Muscle of arm (tissue), 12 donors: ENCODE measurements around the gene LAMC1. TPM values are rescaled to one million over a fixed set of nuclear protein-coding genes. Genes with fewer than 3 reads are reported as not detected.
"Not testable (repeated sequence)": the region's sequence is repeated elsewhere in the genome, so short reads cannot be mapped to it uniquely, and the experiment has no call there.

ENCODE experiments used
- DNase-seq: peaks from one replicate; pipeline ENCODE4 v3.0.0-alpha.2; 2013
- polyA plus RNA-seq, 12 donors: library from polyadenylated mRNA; unstranded; fragments of 120-200 nt; gene quantifications; one replicate each; pipeline ENCODE4 v1.2.1, GENCODE V29; 2013; ENCODE audit not compliant: insufficient read length in 12 of 12

Gene LAMC1
- polyA plus RNA-seq, 12 donors: 105 to 460 (median 317) TPM

DNA sequence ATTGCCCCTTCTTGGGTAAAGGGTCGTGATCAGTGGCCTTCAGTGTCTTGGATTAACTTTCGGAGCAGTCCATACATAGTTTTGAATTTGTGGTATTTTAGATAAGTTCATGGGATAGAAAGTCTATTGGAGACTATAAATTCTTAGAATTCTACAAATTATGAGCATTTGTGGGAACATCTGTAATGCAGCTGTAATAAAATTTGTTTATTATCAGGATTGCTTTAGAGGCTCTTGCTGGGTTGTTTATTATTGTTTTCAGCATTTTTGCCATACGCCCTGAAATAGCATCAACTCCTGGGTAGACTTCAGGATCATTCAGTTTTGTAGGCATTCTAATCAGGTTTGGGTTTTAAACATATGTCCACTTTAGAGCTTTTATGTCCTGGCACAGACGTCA is 16.1 kb downstream of the LAMC1 start:
- DNase-seq: no peak

DNA sequence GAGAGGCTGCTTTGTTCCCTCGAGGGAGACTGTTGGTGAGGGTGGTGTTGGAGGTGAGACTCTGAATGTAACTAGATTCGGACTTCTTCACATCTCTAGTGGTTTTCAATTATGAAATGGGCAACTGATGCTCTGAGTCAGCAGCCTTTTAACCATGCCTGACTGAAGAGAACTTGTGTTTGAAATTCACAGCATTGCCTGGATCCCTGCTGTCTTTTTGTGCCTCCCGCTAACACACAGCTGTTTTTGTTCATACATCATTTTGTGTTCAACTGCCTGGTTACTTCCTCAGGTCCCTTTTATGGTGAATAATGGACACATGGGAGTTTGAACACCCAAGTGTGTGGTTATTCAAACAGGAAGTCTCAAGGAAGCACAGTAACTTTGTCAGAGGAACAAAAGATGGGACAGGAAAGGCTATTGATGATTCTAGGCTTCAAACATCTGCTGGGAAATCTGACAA is 16.8 kb downstream of the LAMC1 start:
- DNase-seq: no peak

DNA sequence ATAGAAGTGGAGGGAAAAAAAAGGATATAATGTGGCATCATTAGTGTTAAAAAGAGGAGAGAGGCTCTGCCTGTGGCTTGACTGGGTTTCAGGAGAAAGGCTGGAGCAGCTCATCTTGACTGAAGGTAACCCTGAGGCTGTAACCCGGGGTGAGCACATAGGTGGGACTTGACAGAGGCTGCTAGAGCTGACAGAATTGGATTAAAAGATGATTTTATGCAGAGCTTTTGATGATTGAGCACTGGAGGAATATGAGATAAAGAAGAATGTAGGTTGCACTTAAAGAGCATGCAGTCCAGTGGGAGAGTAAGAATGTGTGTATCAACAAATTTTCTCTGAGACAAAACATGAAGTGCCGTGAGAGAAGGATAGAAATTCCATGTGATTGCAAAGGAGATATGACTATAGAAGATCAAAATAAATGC is 17.3 kb downstream of the LAMC1 start:
- DNase-seq: no peak

DNA sequence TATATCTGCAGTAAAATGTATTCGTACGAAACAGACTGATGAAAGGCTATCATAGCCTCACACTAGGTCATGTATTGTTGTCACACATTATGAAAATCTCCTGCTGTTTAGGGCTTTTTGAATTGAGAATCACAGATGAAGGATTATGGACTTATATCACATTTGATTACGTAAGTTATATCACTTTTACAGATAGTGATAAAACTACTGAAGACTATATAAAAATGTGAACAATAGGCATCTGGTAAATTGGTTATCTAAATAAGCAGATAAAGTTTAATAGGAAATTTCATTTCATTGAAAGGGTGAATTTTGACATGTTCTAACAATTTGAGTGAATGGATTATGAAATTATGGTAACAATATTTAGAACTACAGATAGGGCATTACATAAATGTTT is 20.0 kb downstream of the LAMC1 start:
- no peak for DNase-seq

DNA sequence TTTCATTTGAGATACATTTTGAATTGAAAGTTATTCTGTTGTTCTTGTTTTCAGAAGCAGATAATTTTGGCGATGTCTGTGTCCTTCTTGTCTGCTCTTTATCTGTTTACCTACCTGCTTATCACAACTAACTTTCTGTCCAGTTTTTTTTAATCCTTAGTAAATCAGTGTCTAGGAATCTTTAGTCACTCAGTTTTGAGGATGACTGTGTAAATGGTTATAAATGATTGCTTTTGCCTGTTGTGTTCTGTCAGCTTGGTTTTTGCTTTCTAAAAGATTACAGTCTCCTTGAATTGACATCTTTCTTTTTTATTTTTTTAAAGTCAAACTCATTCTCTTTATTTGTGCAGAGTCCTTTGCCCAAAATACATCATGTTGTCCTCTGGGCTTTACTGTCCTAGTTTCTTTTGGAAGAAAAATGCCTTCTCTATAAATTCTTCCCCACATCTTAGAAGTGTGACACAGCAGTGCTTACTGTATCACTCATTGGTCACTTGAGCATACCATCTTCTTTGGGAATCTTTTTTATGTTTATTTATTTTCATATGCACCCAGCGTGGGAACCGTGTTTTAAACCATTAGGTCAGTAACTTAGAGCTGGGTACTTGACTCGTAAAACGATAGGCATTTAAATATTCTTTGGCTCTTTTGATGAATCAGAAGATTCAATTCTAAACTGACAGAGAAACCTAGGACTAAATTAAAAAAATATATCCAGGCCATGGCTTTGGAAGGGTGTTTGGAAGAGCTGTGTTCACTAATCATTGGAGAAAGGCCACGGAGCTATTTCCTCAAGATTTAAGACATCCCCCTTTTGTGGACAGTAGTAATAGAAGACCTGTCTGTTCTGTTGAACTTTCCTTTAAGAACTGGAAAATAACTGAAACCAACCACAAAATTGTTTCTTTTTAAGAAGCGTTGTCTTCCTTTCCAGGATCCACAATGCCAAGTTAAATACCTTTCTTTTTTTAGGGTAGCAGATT is 20.9 kb downstream of the LAMC1 start:
- DNase-seq: no peak

DNA sequence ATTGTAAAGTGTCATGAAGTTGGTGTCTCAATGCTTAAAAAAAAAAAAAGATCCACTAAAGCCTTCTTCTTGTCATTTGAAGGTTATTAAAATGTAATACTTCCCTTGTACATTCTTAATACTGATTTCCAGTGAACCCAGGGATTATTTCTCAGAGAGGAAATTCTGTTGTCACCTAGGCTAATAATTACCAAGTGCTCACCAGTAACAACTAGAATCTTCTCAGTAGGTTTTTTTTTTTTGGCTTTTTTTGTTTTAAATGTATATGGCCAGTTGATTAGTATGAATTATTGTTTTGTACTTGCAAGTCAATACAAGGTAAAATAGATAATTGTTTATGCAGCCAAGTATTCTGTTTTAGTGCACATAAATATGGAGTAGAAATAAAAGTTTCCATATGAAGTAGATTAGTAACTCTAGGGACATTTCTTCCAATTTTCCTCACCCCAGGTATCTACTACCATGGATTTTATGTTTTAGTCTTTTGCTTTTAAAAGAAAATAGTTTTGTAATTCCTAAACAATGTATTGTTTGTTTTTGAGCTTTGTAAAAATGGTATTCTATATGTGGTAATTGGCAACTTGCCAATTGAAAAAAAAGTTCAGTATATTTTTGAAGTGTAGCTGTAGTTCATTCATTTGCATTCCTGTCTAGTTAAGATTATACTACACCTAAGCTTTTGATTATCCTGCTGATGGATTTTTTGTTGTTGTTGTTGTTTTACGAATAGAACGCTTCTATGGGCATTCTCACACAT is 21.9 kb downstream of the LAMC1 start:
- DNase-seq: no peak

DNA sequence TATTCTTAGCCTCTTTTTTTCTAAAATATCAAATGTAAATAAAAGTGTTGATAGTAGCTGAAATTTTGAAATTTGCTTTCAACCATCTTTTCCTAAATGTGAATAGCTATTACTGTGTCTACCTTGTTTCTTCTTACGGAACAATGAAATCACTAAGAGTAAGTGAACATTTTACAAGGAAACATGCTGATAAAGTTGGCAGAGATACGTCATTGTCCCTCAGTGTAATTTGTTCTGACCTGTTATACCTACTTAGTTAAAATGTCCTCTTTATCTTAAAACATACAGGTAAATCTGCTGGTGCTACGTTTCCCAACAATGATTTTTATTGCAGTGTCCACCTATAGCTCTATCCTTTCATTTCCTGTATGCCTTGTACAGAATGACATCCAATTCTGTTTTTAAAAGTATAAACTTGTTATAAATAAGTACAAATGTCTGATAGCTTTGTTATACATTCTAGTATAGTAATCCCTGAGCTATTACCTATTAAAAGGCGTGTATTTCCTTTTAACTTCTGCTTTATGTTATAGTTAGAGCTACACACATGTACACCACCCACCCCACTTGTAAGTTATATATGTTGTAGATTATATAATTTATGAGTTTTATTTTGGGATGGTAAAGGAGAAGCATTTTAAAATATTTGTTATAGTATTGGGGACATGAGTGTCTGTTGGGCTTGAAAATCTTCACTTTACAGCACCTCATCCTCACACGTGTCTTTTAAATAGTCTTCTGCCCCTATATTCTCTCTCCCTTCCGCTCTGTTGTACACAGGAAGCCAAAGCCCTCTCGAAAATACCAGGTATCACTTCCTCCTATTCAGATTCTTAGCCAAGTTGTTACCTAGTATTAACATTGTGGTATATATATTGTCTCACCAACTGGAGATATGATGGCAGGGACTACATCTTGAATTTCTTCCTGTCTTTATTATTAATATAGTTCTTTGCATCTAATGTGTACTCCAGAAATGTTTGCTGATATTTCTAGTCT is 25.2 kb downstream of the LAMC1 start:
- no peak for DNase-seq

DNA sequence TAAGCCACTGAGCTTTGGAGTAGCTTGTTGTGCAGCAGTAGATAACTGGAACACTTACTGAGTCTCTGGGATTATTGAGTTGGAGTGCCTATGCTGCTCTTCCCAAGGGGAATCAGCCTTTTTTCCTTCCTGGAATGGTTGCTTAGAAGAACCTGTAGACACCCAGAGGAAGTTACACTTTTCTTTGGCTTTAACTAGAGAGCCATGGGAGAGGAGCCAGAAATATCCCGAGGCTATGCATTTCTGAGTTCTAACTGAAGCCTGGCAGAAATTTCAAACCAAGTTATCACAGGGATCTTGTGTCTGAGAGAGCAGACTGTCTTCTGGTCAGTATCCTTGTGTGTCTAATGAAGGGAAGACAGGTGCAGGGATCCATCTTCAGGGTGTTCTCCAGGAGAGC is 28.3 kb downstream of the LAMC1 start:
- no peak for DNase-seq

DNA sequence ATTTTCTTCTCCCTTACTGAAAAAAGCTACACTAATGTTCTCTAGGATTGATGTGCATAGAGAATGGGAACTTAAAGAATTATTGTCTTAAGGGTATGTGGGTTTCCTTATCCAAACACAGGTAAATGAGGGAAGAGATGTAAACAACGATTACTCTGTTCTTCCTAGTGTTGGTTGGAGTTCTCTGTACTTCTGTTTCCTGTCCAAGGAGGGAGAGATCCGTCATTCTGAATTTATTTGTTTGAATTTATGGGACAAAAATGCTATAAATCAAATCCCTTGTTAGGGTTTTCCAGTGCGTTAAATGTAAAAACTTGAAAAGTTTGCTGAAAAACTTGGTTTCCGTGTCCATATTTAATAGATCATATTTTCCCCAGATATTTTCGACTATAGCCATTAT is 29.6 kb downstream of the LAMC1 start:
- no peak for DNase-seq

DNA sequence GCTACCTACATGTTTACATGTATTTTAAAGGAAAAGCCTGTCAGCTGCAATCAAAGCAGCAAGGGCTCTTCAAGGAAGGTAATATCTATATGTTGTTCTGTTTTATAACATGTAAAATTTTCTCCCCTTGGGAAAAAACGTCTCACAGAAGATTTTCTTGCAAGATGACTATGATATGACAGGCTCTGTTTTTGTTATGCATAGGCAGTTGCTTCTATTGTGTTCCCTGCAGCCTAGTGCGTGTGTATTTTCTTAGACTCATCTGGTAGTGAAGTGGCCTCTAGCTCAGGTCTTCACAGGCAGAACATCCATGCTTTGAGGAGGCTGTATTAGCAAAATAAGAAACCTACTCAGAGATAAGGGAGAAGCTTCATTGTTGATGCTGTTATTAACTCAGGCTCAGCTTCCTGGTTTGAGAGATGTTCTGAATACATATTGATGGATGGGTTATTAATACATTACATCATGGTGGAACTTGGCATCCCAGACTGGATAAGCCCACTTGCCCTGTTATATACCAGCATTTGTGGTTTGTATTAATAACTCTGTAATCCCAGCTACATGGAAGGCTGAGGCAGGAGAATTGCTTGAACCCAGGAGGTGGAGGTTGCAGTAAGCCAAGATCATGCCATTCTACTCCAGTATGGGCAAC is 35.8 kb downstream of the LAMC1 start:
- DNase-seq: no peak

DNA sequence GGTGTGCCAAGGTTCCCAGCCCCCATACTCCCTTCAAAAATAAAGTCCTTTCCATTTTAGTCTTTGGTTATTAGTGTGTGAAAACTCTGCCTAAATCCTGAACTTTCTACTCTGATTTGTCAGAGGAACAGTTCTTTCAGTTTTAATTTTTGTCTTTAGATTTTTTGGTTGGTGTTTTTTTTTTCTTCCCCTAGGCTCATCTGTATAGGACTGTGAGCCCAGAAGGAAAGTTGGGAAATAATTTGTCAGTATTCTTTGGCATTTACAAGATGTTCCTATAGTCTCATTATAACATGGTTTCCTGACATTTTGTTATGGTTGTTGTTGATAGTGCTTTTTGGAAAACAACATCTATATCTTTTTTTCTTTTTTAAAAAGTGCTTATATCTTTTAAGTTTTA is 38.0 kb downstream of the LAMC1 start:
- no peak for DNase-seq

DNA sequence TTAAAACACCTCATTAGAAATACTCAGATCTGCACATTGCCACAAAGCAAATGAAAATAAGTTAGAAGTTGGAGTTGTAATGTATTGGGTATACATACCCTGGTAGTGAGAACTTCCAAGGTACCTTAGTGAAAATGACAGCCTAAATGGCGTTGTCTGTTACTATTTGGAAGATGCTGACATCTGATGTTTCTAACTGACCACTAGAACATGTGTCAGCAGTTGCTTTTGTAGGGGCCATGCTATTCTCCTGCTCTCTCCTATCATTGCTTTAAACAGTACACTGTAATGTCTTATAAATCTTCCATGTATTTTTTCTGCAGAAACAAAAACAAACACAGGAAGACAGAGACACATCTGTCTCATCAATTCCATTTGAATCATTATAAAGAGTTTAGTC is 40.1 kb downstream of the LAMC1 start:
- DNase-seq: no peak

DNA sequence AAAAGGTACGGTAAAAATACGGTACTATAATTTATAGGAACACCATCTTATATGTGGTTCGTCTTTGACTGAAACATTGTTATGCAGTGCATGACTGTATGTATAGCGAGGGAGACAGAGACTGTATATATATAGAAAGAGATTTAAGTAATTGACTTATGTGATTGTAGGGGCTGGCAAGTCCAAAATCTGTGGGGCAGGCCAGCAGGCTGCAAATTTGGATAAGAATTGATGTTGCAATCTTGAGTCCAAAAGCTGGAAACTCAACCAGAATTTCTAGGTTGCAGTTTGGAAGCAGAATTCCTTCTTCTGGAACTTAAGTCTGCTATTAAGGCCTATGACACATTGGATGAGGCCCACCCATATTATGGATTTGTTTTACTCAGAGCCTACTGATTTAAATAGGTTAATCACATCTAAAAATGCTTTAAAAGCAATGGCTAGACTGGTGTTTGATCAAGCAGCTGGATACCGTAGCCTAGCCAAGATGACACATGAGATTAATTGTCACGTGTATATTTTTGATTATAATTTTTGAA is 42.0 kb downstream of the LAMC1 start:
- no peak for DNase-seq

DNA sequence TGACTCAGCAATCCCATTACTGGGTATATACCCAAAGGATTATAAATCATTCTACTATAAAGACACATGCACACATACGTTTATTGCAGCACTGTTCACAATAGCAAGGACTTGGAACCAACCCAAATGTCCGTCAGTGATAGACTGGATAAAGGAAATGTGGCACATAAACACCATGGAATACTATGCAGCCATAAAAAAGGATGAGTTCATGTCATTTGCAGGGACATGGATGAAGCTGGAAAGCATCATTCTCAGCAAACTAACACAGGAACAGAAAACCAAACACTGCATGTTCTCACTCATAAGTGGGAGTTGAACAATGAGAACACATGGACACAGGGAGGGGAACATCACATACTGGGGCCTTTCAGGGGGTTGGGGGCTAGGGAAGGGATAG is 43.2 kb downstream of the LAMC1 start:
- DNase-seq: not testable (repeated sequence)

DNA sequence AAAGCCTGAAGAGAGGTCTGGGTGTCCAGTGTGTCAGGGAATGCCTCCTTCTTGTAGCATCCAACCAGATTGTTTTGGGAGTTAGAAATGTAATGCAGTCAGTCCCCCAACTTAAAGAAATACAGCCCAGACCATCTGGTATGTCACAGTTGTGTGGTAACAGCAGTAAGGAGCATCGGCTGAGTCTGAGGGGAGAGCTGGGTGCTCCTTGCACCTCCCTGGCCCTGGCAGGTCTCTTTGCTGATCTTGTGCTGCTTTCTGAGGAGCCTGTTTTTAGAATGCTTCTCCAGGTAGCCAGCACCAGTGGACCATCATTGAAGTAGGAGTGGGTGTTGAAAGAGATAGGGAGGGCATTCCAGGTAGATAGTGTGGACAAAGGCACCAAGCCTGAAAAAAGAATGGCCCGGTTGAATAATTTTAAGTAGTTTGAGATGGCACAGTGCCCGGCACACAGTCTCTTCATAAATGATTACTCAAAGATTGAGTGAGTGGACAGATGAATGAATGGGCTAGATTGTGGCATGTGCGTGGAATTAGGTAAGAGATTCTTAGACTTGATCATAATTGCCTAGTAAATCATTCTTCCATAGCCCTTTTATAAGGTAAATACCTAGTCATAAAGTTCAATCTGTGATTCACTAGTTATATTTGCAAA is 46.5 kb downstream of the LAMC1 start:
- no peak for DNase-seq

DNA sequence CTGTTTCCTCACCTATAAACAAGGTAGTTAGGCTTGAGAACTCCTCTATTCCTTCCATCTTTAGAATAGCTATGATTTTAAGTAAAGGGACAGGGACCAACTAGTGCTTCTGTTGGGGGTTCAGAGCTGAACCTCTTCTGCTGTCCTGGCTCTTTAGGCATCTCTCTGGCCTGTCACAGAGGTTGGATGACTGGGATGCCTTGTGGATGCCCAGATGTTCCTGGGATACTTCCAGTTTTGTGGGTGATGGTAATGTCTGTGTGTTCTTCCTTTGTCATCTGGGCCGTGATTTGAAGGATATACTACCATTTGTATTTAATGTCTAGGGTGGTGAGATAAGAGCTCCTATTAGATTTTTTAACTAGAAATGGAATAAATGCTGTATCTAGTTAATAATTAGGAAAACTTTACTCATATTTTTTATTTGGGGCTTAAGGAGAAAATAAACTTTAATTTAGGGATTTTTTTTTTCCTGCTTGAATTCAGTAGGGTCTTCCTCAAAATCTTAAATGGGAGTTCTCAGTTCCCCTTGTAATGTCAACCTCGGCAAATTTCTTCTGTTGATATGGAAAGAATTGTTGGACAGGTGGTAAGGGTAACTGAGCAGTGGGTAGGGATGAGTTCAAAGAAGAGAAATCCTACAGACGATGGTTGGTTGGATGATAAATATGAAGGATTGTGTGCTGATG is 47.2 kb downstream of the LAMC1 start:
- DNase-seq: no peak

DNA sequence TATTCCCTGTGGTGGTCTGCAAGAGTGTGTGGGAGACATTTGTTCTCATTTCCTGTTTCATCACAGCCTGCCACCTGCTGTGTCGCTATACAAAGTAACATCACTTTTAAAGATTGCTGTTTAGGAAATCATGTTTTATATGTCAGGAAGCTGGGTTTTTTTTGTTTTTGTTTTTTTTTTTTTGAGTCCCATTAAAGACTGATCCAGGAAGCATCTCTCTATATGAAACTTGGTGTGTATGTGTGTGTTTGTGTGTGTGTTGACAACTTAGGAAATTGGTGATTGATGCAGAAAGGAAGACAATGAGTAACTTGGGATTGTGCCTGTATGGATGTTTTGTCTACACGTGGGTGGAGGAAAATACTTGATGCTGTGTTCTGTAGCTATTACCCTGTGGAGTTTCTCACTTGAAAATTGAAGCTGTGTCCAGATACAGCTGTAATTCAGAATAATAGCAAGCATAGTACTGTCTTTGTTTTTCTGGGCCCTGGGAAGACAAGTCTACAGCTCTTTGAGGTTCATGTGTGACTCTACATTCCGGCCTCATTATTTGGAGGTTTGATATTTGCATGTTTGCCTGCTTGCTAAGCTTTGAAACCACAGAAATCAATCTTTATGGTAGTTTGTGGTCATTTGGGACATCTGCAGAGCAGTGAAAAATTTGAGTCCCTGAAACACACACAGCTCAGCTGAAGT is 47.9 kb downstream of the LAMC1 start:
- peak; percentile 74 for DNase-seq

DNA sequence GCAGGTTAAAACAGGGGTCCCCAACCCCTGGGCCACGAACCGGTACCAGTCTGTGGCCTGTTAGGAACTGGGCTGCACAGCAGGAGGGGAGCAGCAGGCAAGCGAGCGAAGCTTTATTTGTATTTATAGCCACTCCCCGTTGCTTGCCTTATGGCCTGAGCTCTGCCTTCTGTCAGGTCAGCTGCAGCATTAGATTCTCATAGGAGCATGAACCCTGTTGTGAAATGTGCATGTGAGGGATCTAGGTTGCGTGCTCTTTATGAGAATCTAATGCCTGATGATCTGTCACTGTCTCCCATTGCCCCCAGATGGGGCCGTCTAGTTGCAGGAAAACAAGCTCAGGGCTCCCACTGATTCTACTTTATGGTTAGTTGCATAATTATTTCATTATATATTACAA is 49.4 kb downstream of the LAMC1 start:
- DNase-seq: not testable (repeated sequence)

DNA sequence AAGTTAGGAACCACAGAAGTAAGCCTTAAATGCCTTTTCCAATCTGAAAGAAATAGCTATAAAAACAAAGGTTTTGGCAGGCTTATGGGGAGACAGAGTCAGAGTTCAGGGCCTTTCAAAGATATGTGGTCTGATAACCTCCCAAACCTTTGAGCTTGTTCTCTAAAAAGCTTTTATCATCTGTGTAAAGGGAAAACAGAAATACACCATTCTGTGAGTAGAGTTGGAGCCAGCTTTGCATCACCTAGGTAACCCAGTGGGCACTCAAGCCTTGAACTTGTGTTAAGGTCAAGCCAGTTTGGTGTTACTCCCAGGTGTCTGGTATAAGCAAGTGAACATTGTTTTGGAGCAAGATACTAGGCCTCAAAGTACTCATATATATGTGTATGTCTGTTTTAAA is 50.1 kb downstream of the LAMC1 start:
- DNase-seq: no peak
